ENCODE results near the gene FBXO15. TPM values are rescaled to one million over a fixed set of nuclear protein-coding genes. Genes with fewer than 3 reads are reported as not detected.

FBXO15 gene
- total RNA-seq, 1 donor from 2014 or later: 0.23 TPM

- no peak for DNase-seq (ENCODE audit: extremely low read depth, low read depth, low spot score)
Measured at GRCh38 chr18:74153793-74154192, 6.2 kb upstream of the FBXO15 start.

GRCh38 chr18:74153377-74153776 lies 5.7 kb upstream of the FBXO15 start:
- no peak for DNase-seq (ENCODE audit: extremely low read depth, low read depth, low spot score)

- DNase-seq (ENCODE audit: extremely low read depth, low read depth, low spot score): no peak
Measured at GRCh38 chr18:74152857-74153256, 5.2 kb upstream of the FBXO15 start.

GRCh38 chr18:74152270-74152669 lies 4.6 kb upstream of the FBXO15 start:
- no peak for DNase-seq (ENCODE audit: extremely low read depth, low read depth, low spot score)

GRCh38 chr18:74149878-74150277 lies 2.2 kb upstream of the FBXO15 start:
- no peak for DNase-seq (ENCODE audit: extremely low read depth, low read depth, low spot score)

GRCh38 chr18:74148543-74149070 lies 973 bp upstream of the FBXO15 start:
- no peak for DNase-seq (ENCODE audit: extremely low read depth, low read depth, low spot score)

GRCh38 chr18:74147491-74147778 lies 199 bp downstream of the FBXO15 start:
- no peak for DNase-seq (ENCODE audit: extremely low read depth, low read depth, low spot score)

- DNase-seq (ENCODE audit: extremely low read depth, low read depth, low spot score): no peak
Measured at GRCh38 chr18:74146756-74147155, 878 bp downstream of the FBXO15 start.

GRCh38 chr18:74142252-74142651 lies 5.4 kb downstream of the FBXO15 start:
- DNase-seq (ENCODE audit: extremely low read depth, low read depth, low spot score): no peak

GRCh38 chr18:74141667-74142066 lies 6.0 kb downstream of the FBXO15 start:
- no peak for DNase-seq (ENCODE audit: extremely low read depth, low read depth, low spot score)

- DNase-seq (ENCODE audit: extremely low read depth, low read depth, low spot score): no peak
Measured at GRCh38 chr18:74140582-74140981, 7.1 kb downstream of the FBXO15 start.

- DNase-seq (ENCODE audit: extremely low read depth, low read depth, low spot score): no peak
Measured at GRCh38 chr18:74139888-74140287, 7.7 kb downstream of the FBXO15 start.

GRCh38 chr18:74139411-74139810 lies 8.2 kb downstream of the FBXO15 start:
- DNase-seq (ENCODE audit: extremely low read depth, low read depth, low spot score): no peak

- no peak for DNase-seq (ENCODE audit: extremely low read depth, low read depth, low spot score)
Measured at GRCh38 chr18:74137920-74138538, 9.6 kb downstream of the FBXO15 start.

- DNase-seq (ENCODE audit: extremely low read depth, low read depth, low spot score): no peak
Measured at GRCh38 chr18:74132201-74132600, 15.4 kb downstream of the FBXO15 start.

- no peak for DNase-seq (ENCODE audit: extremely low read depth, low read depth, low spot score)
Measured at GRCh38 chr18:74131124-74131523, 16.5 kb downstream of the FBXO15 start.

- DNase-seq (ENCODE audit: extremely low read depth, low read depth, low spot score): no peak
Measured at GRCh38 chr18:74128159-74128558, 19.5 kb downstream of the FBXO15 start.

- DNase-seq (ENCODE audit: extremely low read depth, low read depth, low spot score): no peak
Measured at GRCh38 chr18:74126684-74127655, 20.7 kb downstream of the FBXO15 start.

- no peak for DNase-seq (ENCODE audit: extremely low read depth, low read depth, low spot score)
Measured at GRCh38 chr18:74124642-74125041, 23.0 kb downstream of the FBXO15 start.

GRCh38 chr18:74123200-74123599 lies 24.4 kb downstream of the FBXO15 start:
- no peak for DNase-seq (ENCODE audit: extremely low read depth, low read depth, low spot score)

GRCh38 chr18:74116633-74117554 lies 30.7 kb downstream of the FBXO15 start:
- DNase-seq (ENCODE audit: extremely low read depth, low read depth, low spot score): peak; percentile 22

Data from glomerular endothelial cell (primary cell).